Measurements from ENCODE around the gene MYO1B.

GRCh38 chr2:191362841-191363240 is 117.6 kb downstream of the MYO1B start:
- TF ChIP-seq CTCF (conservative IDR thresholded peaks at IDR 0.05; ENCODE audit: low read depth, low read length) (no peak), EZH2 (IDR thresholded peaks at IDR 0.05; ENCODE audit: borderline replicate concordance, low read depth, low read length, poor library complexity, severe bottlenecking) (no peak)

Measured in A673 (cell line).